Adrenal gland (tissue), 5 donors: Measurements from ENCODE around the gene ANKS1B.

Source experiments
- POLR2A ChIP-seq, 2 donors: fragments of 450-650 bp; IDR thresholded peaks; one replicate each; pipeline ENCODE4 v1.6.1; 2017; ENCODE audit warnings: antibody characterized with exemption in 2 of 2, mild to moderate bottlenecking in 2 of 2, moderate library complexity in 1 of 2
- TF ChIP-seq, protein P1 (sequence below), 6 experiments: fragments of 450-650 bp in 4 of 6; fragments of 200-600 bp in 2 of 6; sonication (generic) in 1 of 6; IDR thresholded peaks; 1 replicate in 5 of 6; 2 replicates in 1 of 6; pipeline versions ENCODE4 v1.5.1 to v1.8.0; 2016 to 2021; ENCODE audit warnings: antibody characterized with exemption in 6 of 6, mild to moderate bottlenecking in 2 of 6, moderate library complexity in 1 of 6
- donor health status: DM: no; HTN: no; CAD: no.

GRCh38 chr12:99235381-99235780, 749.4 kb downstream of the ANKS1B start:
- TF ChIP-seq, protein P1, sequence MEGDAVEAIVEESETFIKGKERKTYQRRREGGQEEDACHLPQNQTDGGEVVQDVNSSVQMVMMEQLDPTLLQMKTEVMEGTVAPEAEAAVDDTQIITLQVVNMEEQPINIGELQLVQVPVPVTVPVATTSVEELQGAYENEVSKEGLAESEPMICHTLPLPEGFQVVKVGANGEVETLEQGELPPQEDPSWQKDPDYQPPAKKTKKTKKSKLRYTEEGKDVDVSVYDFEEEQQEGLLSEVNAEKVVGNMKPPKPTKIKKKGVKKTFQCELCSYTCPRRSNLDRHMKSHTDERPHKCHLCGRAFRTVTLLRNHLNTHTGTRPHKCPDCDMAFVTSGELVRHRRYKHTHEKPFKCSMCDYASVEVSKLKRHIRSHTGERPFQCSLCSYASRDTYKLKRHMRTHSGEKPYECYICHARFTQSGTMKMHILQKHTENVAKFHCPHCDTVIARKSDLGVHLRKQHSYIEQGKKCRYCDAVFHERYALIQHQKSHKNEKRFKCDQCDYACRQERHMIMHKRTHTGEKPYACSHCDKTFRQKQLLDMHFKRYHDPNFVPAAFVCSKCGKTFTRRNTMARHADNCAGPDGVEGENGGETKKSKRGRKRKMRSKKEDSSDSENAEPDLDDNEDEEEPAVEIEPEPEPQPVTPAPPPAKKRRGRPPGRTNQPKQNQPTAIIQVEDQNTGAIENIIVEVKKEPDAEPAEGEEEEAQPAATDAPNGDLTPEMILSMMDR (IDR thresholded peaks at IDR 0.05), result no peak
- TF ChIP-seq POLR2A (IDR thresholded peaks at IDR 0.05), result no peak
